PFSK-1 (cell line): ENCODE data around the gene CLEC3B.

Experiments
- FOXP2 ChIP-seq: optimal IDR thresholded peaks from 2 replicates; pipeline ENCODE3; 2011; ENCODE audit warnings: borderline replicate concordance, control low read depth, inconsistent platforms; ENCODE audit not compliant: insufficient read depth; ENCODE audit errors: extremely low read length, extremely low read depth
- POLR2AphosphoS5 ChIP-seq: IDR thresholded peaks from 2 replicates; pipeline ENCODE4 v1.6.1; 2012; ENCODE audit warnings: low read depth, mild to moderate bottlenecking, control low read depth, low read length, moderate library complexity
- SIN3A ChIP-seq: IDR thresholded peaks from 2 replicates; pipeline ENCODE4 v1.6.1; 2012; ENCODE audit warnings: mild to moderate bottlenecking, low read length, moderate library complexity, borderline replicate concordance; ENCODE audit not compliant: insufficient read depth
- TAF1 ChIP-seq: IDR thresholded peaks from 2 replicates; pipeline ENCODE4 v1.6.1; 2012; ENCODE audit warnings: low read length, control low read depth, borderline replicate concordance; ENCODE audit not compliant: insufficient read depth
- TF ChIP-seq, protein P1 (sequence below), 2 experiments: IDR thresholded peaks; 2 replicates each; pipeline versions ENCODE4 v1.6.1 to v1.8.0; 2011 to 2012; ENCODE audit warnings: low read depth in 2 of 2, low read length in 2 of 2, control low read depth in 1 of 2, inconsistent platforms in 1 of 2, mild to moderate bottlenecking in 1 of 2, moderate library complexity in 1 of 2; ENCODE audit not compliant: insufficient read depth in 1 of 2

The CLEC3B gene

DNA sequence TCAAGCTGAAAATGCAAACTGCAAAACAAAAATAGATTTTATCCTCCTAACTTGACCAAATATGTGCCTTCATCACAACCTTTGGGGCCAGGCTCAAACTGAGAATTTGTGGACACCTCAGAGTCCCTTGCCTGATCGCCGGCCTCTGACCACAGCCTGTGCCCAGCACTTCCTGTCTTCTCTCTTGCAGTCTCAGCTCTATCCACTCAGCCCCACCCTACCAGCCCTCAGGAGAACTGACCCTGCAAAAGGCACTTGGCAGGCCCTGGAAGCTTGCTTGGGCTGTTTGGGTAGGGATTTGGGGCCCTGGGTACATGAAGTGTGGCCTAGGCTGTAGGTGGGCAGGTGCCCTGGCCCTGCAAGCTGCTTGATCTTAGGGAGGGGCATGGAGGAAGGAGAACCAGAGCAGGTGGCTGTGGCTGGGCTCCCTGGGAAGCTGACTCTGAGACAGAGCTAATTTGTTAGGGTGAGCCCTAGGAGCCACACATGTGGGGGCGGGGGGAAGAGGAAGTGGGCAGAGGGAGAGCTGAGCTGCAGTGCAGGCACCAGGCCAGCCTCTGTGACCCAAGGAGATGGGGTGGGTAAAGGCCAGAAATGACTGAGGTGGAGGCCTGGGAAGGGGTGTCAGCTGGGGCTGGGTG, 8.6 kb downstream of the CLEC3B start:
- TF ChIP-seq SIN3A (no peak), FOXP2 (no peak), TAF1 (no peak), POLR2AphosphoS5 (no peak)
- TF ChIP-seq, protein P1, sequence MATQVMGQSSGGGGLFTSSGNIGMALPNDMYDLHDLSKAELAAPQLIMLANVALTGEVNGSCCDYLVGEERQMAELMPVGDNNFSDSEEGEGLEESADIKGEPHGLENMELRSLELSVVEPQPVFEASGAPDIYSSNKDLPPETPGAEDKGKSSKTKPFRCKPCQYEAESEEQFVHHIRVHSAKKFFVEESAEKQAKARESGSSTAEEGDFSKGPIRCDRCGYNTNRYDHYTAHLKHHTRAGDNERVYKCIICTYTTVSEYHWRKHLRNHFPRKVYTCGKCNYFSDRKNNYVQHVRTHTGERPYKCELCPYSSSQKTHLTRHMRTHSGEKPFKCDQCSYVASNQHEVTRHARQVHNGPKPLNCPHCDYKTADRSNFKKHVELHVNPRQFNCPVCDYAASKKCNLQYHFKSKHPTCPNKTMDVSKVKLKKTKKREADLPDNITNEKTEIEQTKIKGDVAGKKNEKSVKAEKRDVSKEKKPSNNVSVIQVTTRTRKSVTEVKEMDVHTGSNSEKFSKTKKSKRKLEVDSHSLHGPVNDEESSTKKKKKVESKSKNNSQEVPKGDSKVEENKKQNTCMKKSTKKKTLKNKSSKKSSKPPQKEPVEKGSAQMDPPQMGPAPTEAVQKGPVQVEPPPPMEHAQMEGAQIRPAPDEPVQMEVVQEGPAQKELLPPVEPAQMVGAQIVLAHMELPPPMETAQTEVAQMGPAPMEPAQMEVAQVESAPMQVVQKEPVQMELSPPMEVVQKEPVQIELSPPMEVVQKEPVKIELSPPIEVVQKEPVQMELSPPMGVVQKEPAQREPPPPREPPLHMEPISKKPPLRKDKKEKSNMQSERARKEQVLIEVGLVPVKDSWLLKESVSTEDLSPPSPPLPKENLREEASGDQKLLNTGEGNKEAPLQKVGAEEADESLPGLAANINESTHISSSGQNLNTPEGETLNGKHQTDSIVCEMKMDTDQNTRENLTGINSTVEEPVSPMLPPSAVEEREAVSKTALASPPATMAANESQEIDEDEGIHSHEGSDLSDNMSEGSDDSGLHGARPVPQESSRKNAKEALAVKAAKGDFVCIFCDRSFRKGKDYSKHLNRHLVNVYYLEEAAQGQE (IDR thresholded peaks at IDR 0.05; ENCODE audit: insufficient read depth in 1 of 2, low read depth in 2 of 2, low read length in 2 of 2), result no peak

DNA sequence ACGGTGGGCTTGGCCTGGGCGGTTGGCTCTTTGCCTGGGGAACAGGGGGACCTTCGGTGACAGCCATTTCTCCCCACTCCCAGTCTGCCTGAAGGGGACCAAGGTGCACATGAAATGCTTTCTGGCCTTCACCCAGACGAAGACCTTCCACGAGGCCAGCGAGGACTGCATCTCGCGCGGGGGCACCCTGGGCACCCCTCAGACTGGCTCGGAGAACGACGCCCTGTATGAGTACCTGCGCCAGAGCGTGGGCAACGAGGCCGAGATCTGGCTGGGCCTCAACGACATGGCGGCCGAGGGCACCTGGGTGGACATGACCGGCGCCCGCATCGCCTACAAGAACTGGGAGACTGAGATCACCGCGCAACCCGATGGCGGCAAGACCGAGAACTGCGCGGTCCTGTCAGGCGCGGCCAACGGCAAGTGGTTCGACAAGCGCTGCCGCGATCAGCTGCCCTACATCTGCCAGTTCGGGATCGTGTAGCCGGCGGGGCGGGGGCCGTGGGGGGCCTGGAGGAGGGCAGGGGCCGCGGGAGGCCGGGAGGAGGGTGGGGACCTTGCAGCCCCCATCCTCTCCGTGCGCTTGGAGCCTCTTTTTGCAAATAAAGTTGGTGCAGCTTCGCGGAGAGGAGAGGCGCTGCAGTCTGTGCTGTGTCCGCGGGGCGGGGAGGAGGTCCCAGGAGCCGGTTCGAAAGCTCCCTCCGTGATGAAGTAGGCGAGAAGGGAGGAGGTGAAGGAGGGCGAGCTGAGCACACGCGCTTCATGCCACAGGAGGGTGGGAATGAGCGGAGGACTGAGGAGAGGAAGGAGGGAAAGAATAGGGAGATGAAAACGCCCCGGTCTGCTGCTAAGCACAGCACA, 9.6 kb downstream of the CLEC3B start:
- TF ChIP-seq FOXP2 (no peak), TAF1 (no peak)
- TF ChIP-seq, protein P1 (IDR thresholded peaks at IDR 0.05; ENCODE audit: insufficient read depth in 1 of 2, low read depth in 2 of 2, low read length in 2 of 2), result no peak

DNA sequence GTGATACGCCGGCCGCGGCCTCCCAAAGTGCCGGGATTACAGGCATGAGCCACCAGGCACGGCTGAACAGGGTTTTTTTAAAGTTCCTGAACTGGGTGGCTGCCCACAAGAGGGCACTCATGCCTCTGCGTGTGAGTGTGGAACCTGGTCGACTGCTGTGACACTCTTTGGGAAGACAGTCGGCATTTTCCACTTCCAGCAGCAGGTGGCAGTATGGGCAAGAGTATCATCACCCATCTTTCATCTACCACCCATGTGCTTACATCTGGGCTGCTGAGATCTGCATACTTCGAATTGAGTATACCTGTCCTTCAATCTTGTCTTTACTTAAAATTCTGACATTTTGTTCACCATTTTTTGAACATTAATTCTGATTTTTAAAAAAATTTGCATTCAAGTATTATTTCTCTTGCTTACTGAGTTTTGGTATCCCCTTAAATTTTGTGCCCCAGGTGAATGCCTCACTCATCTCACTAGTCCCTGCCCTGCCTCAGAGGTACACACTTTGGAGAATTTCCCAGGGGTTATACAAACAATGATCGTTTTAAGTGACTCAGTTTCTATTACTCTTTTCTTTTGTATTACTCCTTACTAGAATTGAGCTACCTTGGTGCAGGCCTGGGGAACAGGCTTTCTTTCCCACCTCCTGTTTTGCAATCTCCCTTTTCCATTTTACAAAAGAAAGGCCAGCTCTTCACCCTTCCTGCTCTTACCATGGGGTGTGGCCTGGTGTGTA, 11.8 kb downstream of the CLEC3B start:
- TF ChIP-seq SIN3A, result no peak
- TF ChIP-seq TAF1, result no peak
- TF ChIP-seq, protein P1 (IDR thresholded peaks at IDR 0.05; ENCODE audit: insufficient read depth in 1 of 2, low read depth in 2 of 2, low read length in 2 of 2), result no peak
- peak; percentile 23 for TF ChIP-seq FOXP2

DNA sequence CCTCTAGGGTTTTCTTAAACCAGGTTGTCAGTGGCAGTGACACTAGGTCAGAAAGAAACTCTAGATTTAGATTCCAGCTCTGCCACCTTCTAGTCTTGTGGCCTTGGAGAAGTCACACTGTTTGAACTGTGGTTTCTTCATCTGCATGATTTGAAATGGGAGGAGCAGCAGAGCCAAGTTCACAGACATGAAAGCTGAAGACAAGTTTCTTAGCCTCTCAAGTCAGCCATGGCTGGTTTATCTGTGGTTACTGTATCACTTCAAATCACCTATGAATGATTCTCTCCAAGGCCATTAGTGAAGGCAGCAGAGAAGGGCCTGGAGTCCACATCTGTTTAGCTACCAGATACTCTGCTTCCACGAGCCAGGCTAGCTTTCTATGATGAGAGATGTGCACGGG, 15.6 kb downstream of the CLEC3B start:
- no peak for TF ChIP-seq FOXP2
- TF ChIP-seq POLR2AphosphoS5, result no peak
- no peak for TF ChIP-seq SIN3A
- TF ChIP-seq TAF1, result no peak
- TF ChIP-seq, protein P1 (IDR thresholded peaks at IDR 0.05; ENCODE audit: insufficient read depth in 1 of 2, low read depth in 2 of 2, low read length in 2 of 2), result no peak
